OCI-LY1 (cell line): Measurements from ENCODE around the gene CPHXL2.

Source experiments
- CTCF ChIP-seq: fragments of 200-600 bp; sonication (generic), shearing (Covaris generic); IDR thresholded peaks from 2 replicates; pipeline ENCODE4 v1.5.1; 2017; ENCODE audit warnings: mild to moderate bottlenecking, antibody characterized with exemption, low read length, moderate library complexity, mixed read lengths
- EZH2 ChIP-seq: fragments of 200-600 bp; sonication (generic), shearing (Covaris generic); IDR thresholded peaks from 2 replicates; pipeline ENCODE4 v1.8.0; 2017; ENCODE audit warnings: borderline replicate concordance, mixed run types, mild to moderate bottlenecking, antibody characterized with exemption, low read length, moderate library complexity, mixed read lengths

GRCh38 chr16:75718452-75718851, 41.6 kb upstream of the CPHXL2 start:
- TF ChIP-seq CTCF (no peak), EZH2 (no peak)
